Measurements from ENCODE around the gene SNTA1.
A peak's percentile ranks its signal among the peaks of the same experiment; 100 is the strongest.
"Not testable (repeated sequence)": the region's sequence is repeated elsewhere in the genome, so short reads cannot be mapped to it uniquely, and the experiment has no call there.

SNTA1 gene

DNA sequence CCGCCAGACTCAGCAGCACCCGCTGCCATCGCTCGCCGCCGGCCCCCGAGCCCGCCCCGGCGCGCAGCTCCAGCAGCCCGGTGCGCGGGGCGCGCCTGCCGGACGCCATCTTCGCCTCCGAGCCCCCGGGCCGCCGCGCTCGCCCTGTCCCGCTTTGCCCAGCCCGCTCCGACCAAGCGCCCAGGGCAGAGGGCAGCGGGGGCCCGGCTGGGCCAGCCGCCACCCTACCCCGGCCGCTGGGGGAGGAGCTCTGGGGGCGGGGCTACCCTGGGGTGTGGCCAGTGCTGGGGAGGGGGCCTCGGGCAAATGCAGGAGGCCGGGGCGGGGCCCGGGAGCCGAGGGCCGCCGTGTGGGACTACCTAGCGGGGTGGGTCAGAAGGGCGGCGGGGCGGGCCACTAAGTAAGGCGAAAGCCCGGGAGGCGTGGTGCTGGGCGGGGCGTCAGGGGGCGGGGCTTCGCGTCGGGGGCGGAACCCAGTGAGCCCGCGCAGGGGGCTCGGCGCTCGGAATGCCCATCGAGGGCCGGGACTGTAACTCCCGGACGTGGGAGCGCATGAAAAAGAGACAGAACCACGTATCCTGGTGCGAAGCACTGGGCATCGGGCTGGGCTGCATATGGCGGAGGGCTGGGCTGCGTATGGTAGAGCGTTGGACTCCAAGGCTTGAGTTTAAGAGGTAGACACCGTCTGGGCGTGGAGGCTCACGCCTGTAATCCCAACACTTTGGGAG, at the start of gene SNTA1:
SNTA1 (minus strand) TSS at position 252 of the 728 bp plus-strand sequence; CDS start at position 109, 143 bp downstream.
- H3K4me3 ChIP-seq (ENCODE audit: low read length) = peak within 1 kb of the TSS; percentile 72
- no peak for TF ChIP-seq ZNF274 (IDR thresholded peaks at IDR 0.05; ENCODE audit: low read depth, low read length)

DNA sequence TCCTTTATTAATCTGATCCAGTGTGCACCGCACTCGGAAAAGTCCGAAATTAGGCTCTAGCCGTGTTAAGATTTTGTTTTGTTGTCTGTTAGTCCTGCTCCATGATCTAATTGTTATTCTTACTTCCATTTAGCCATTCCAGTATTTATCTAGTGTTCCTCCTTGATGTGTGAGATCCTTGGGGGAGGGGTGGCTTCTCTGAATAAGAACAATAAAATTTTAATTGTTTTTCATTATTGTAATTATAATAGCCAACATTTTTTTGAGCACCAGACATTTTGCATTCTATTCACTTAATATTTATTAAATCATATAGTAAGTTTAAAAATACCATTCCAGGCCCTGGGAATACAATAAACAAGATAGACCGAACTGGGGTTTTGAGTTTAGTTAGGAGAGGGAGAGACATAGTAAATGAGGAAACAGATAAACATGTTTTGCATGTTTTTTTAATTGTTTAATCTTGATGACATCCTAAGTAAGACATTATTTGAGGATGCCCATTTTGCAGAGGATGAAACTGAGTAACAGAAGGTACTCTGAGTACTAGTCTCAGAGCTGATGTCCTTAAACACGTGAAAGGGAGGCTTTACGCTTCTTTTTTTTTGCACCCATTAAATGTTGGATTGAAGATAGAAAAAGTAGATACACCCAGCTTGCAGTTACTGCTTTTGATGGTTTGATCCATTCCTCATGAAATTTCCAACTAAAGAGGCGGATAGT, 47.5 kb upstream of the SNTA1 start:
- no peak for TF ChIP-seq ZNF274 (IDR thresholded peaks at IDR 0.05; ENCODE audit: low read depth, low read length)
- H3K4me3 ChIP-seq (ENCODE audit: low read length) = peak overlapping the region; percentile 75

DNA sequence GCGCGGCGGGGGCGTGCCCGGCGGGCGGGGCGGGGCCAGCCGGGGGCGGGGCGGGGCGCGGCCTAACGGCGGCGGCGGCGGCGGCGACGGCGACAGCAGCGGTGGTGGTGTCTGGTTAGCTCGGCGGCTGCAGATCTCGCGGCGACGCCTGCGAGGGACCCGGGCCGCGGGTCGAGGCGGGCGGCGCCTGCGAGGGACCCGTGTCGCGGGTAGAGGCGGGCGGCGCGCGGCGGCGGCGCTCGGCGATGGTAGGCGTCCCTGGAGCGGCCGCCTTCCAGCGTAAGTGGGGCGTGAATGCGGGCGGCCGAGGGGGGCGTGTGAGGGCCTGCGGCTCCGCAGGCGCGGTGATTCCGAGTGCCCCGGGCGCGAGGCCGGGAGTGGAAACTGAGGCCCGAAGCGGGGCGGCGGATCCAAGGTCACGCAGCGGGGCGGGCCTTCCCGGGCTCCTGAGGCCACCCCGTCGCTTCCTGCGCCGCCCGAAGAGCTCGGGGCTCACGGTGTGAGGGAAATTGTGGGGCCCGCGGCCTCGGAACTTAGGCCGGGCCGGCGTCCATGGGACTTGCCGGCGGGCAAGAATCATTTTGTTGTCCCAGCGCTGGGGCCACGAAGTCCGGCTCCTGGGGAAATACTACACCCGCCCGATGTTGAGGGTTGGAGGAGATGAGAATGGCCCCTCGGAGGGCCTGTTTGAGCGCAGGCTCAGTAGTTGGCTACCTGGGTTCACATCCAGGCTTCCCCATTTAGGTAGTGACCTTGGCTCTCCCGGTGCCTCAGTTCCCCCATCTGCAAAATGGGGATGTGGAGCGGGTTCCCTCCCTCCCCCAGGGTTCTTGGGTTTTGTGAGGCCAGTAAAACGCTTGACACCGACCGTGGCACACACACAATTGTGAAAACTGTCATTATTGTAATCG, 46.7 kb upstream of the SNTA1 start, which contains the start of gene CBFA2T2:
CBFA2T2 (plus strand) TSS at position 74 of the 911 bp plus-strand sequence; CDS start at position 246, 172 bp downstream.
- no peak for TF ChIP-seq ZNF274 (IDR thresholded peaks at IDR 0.05; ENCODE audit: low read depth, low read length)
- peak within 1 kb of the TSS; percentile 75 for H3K4me3 ChIP-seq (ENCODE audit: low read length)

GRCh38 chr20:33489495-33490022, 46.0 kb upstream of the SNTA1 start:
- TF ChIP-seq ZNF274 (IDR thresholded peaks at IDR 0.05; ENCODE audit: low read depth, low read length) = no peak
- peak overlapping the region; percentile 63; the same call in 1 of the 2 replicates for H3K4me3 ChIP-seq (ENCODE audit: low read length)

DNA sequence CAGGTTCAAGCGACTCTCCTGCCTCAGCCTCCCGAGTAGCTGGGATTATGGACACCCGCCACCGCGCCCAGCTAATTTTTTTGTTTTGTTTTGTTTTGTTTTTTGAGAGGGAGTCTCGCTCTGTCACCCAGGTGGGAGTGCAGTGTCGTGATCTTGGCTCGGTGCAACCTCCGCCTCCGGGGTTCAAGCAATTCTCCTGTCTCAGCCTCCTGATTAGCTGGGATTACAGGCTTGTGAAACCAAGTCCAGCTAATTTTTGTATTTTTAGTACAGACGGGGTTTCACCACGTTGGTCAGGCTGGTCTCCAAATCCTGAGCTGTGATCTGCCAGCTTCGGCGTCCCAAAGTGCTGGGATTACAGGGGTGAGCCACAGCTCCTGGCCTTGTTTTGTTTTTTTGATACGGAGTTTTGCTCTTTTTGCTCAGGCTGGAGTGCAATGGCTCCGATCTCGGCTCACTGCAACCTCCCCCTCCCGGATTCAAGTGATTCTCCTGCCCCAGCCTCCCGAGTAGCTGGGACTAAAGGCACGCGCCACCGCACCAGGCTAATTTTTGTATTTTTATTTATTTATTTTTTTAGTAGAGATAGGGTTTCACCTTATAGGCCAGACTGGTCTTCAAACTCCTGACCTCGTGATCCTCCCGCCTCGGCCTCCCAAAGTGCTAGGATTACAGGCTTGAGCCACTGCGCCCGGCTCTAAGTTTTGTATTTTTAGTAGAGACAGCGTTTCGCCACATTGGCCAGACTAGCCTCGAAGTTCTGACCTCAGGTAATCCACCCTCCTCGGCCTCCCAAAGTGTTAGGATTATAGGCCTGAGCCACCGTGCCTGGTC, 45.3 kb upstream of the SNTA1 start:
- peak overlapping the region; percentile 63; the same call in 1 of the 2 replicates for H3K4me3 ChIP-seq (ENCODE audit: low read length)

- no peak for TF ChIP-seq ZNF274 (IDR thresholded peaks at IDR 0.05; ENCODE audit: low read depth, low read length)
- H3K4me3 ChIP-seq (ENCODE audit: low read length) = no peak overlapping the region
Measured at GRCh38 chr20:33488201-33488600, 44.6 kb upstream of the SNTA1 start.

- H3K4me3 ChIP-seq (ENCODE audit: low read length) = not testable (repeated sequence)
Measured at GRCh38 chr20:33483186-33483585, 39.6 kb upstream of the SNTA1 start.

- TF ChIP-seq ZNF274 (IDR thresholded peaks at IDR 0.05; ENCODE audit: low read depth, low read length) = no peak
- no peak overlapping the region for H3K4me3 ChIP-seq (ENCODE audit: low read length)
Measured at GRCh38 chr20:33482581-33482980, 39.0 kb upstream of the SNTA1 start.

DNA sequence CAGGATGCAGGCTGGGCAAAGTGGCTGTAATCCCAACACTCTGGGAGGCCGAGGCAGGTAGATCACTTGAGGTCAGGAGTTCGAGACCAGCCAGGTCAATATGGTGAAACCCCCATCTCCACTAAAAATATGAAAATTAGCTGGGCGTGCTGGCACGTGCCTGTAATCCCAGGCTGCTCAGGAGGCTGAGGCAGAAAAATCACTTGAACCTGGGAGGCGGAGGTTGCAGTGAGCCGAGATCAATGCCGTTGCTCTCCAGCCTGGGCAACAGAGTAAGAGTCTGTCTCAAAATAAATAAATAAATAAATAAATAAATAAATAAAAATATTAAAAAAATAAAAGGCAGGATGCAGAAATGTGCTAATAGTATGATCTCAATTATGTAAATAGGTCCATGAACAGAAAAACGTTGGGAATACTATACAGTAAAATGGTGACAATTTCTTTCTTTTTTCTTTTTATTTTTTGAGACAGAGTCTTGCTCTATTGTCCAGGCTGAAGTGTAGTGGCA, 37.9 kb upstream of the SNTA1 start:
- H3K4me3 ChIP-seq (ENCODE audit: low read length) = no peak overlapping the region
- TF ChIP-seq ZNF274 (IDR thresholded peaks at IDR 0.05; ENCODE audit: low read depth, low read length) = no peak

DNA sequence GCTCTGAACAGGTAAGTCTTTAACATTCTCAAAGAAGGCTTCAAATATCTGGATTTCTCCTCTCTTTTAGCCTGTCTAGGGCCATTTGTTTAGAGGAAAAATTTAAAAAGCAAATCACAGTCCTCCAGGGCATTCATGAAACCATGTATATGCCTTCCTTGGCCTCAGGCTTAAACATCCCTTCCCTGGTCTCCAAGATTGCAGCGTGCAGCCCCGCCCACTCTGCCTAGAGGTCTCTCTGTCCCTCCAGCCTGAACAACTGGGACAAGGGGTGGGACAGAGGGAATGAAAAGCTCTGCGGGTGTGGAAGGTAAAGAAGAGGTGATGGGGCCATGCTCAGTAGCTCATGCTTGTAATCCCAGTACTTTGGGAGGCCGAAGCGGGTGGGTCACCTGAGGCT, 36.5 kb upstream of the SNTA1 start:
- TF ChIP-seq ZNF274 (IDR thresholded peaks at IDR 0.05; ENCODE audit: low read depth, low read length) = no peak
- H3K4me3 ChIP-seq (ENCODE audit: low read length) = no peak overlapping the region

- H3K4me3 ChIP-seq (ENCODE audit: low read length) = no peak overlapping the region
- TF ChIP-seq ZNF274 (IDR thresholded peaks at IDR 0.05; ENCODE audit: low read depth, low read length) = no peak
Measured at GRCh38 chr20:33477386-33478234, 34.0 kb upstream of the SNTA1 start.

Data from GM08714 (cell line).